Vagina (tissue), 2 donors: ENCODE results near the gene TRAPPC2L.

Experiments
- CTCF ChIP-seq, 3 experiments: fragments of 450-650 bp in 2 of 3; fragments of 200-600 bp in 1 of 3; sonication (generic) in 1 of 3; IDR thresholded peaks; one replicate each; pipeline ENCODE4 v1.5.1; 2017 to 2019; ENCODE audit warnings: antibody characterized with exemption in 3 of 3, mild to moderate bottlenecking in 2 of 3, moderate library complexity in 2 of 3
- POLR2AphosphoS5 ChIP-seq, 2 donors: sonication (generic); formaldehyde crosslinking; IDR thresholded peaks; one replicate each; pipeline ENCODE4 v1.9.0; 2017; ENCODE audit warnings: antibody characterized with exemption in 2 of 2, mild to moderate bottlenecking in 2 of 2, low read depth in 1 of 2; ENCODE audit not compliant: insufficient read depth in 1 of 2

- TF ChIP-seq CTCF (IDR thresholded peaks at IDR 0.05) (no peak), POLR2AphosphoS5 (IDR thresholded peaks at IDR 0.05; ENCODE audit: insufficient read depth in 1 of 2, low read depth in 1 of 2) (peak in 1 of 2 donors; percentile 16)
Observed at GRCh38 chr16:88817785-88818574, 38.9 kb upstream of the TRAPPC2L start.
